Stomach smooth muscle (tissue), 2 donors: ENCODE results near the gene ELN.

ENCODE experiments used
- H3K27ac ChIP-seq: one replicate; pipeline ENCODE4 v1.7.0; 2013; ENCODE audit warnings: mild to moderate bottlenecking, low read length, inconsistent platforms
- H3K27me3 ChIP-seq, 2 donors: one replicate each; pipeline ENCODE4 v1.7.0; 2013; ENCODE audit warnings: low read length in 2 of 2; ENCODE audit not compliant: insufficient read depth in 2 of 2, control insufficient read depth in 1 of 2
- H3K36me3 ChIP-seq, 2 donors: one replicate each; pipeline ENCODE4 v1.7.0; 2013; ENCODE audit warnings: low read length in 2 of 2; ENCODE audit not compliant: control insufficient read depth in 2 of 2, insufficient read depth in 2 of 2
- H3K4me1 ChIP-seq: one replicate; pipeline ENCODE4 v1.7.0; 2013; ENCODE audit warnings: low read length; ENCODE audit not compliant: control insufficient read depth, insufficient read depth
- H3K4me3 ChIP-seq, 2 donors: one replicate each; pipeline ENCODE4 v1.7.0; 2013; ENCODE audit warnings: low read length in 2 of 2
- H3K9ac ChIP-seq, 2 donors: one replicate each; pipeline ENCODE4 v1.7.0; 2013; ENCODE audit warnings: low read length in 2 of 2, mild to moderate bottlenecking in 1 of 2
- H3K9me3 ChIP-seq, 2 donors: one replicate each; pipeline ENCODE4 v1.7.0; 2013; ENCODE audit warnings: low read length in 2 of 2; ENCODE audit not compliant: control insufficient read depth in 2 of 2
- donor health status: healthy.
- donor health status: Pancreatic carcinoma.

The ELN gene

GRCh38 chr7:74023786-74024185 is 4.2 kb upstream of the ELN start:
- Histone ChIP-seq H3K27ac (no peak overlapping the region), H3K9me3 (no peaks in the 10 kb centered on the region), H3K4me3 (no peak overlapping the region), H3K9ac (no peak overlapping the region), H3K4me1 (peaks cover 52% of the 10 kb centered on the region), H3K27me3 (no peaks in the 10 kb centered on the region), H3K36me3 (no peaks in the 10 kb centered on the region)

DNA sequence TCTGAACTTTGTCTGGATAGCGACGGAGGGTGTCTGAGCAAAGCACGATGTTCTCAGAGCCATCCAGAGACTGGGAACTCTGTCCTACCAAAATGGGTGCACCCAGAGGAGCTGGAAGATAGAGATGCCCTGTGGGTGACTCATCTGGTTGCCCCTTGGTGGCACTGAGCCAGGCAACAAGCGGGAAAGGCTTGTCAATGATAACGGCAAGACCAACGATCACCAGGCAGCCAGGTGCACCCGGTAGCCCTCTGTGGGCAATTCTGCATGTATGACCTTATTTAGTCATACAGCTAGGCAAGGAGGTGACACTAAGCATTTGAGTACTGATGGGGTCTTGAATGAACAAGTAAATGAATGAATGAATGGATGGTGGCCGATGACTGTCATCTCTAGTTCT is 2.8 kb upstream of the ELN start:
- H3K4me3 ChIP-seq, result no peak overlapping the region
- peaks cover 61% of the 10 kb centered on the region for H3K4me1 ChIP-seq
- H3K27ac ChIP-seq, result no peak overlapping the region
- no peaks in the 10 kb centered on the region for H3K27me3 ChIP-seq
- no peaks in the 10 kb centered on the region for H3K36me3 ChIP-seq
- H3K9me3 ChIP-seq, result no peaks in the 10 kb centered on the region
- H3K9ac ChIP-seq, result no peak overlapping the region

GRCh38 chr7:74025730-74026129 is 2.2 kb upstream of the ELN start:
- Histone ChIP-seq H3K4me1 (peaks cover 64% of the 10 kb centered on the region), H3K27me3 (no peaks in the 10 kb centered on the region), H3K4me3 (no peak overlapping the region), H3K36me3 (no peaks in the 10 kb centered on the region), H3K9me3 (no peaks in the 10 kb centered on the region), H3K27ac (no peak overlapping the region), H3K9ac (no peak overlapping the region)

- H3K9me3 ChIP-seq, result no peaks in the 10 kb centered on the region
- H3K27me3 ChIP-seq, result no peaks in the 10 kb centered on the region
- no peak overlapping the region for H3K4me3 ChIP-seq
- no peak overlapping the region for H3K9ac ChIP-seq
- no peaks in the 10 kb centered on the region for H3K36me3 ChIP-seq
- peak overlapping the region; percentile 66 for H3K27ac ChIP-seq
- peaks cover 72% of the 10 kb centered on the region for H3K4me1 ChIP-seq
These were observed 1.5 kb upstream of the ELN start for GRCh38 chr7:74026406-74026902.

DNA sequence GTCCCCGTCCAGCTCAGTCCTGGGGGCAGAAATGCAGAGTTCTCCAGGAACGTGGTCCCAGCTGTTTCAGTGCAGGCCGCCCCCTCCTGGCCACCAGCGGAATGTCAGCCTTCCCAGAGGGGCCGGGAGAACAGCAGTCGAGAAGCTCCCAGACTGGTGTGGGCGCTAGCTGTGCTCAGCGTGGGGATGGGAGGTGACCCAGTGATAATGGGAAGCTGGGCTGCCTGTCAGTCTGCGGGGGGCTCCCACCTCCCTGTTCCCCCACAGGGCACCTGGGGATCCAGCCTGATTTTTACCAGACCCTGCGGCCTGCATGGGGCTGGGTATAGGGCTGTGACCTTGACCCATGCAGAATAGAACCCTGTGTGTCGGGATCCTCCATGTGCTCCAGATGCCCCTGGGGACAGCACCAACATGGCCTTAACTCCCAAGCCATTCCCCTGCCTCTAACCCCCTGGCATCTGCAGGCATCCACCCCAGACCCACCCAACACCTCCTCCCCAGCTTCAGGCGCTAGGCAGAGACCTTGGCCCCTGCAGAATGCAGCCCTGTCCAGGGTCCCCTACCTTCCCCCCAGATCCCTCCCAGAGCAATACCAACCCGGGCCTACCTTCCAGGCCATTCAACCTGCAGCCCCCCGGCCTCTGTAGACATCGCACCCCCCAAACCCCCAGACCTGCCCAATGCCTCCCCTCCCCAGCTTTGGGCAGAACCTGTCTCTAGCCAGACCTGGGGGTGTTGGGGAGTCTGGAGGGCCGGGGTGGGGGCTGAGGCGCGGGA is 880 bp upstream of the ELN start:
- peak overlapping the region; percentile 66 for H3K27ac ChIP-seq
- H3K27me3 ChIP-seq, result no peaks in the 10 kb centered on the region
- H3K9ac ChIP-seq, result peak overlapping the region; percentile 21 to 51
- peak overlapping the region; percentile 3 to 62 for H3K4me3 ChIP-seq
- peaks cover 78% of the 10 kb centered on the region for H3K4me1 ChIP-seq
- H3K36me3 ChIP-seq, result no peaks in the 10 kb centered on the region
- no peaks in the 10 kb centered on the region for H3K9me3 ChIP-seq

DNA sequence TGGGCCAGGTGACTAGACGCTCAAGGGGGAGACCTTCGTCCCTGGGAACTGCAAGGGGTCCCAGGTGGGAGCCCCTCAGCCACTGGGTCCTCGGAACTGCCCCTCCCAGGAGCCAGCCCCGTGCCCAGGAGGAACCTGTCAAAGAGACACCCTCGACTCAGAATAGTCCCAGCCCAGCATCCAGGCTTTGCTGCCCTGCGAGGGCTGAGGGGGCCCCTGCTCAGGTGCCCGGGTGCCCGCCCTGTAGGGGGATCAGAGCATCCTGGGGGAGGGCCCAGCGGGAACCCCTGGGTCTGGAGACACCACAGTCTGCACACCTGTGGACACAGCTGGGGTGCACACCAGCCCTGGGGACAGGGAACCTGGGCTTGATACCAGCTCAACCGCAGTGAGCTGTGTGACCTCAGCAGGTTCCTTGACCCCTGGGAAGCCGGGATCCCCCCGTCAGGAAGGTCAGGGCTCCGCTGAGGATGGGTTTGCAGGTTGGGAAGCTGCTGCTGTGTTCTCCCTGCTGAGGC is 407 bp downstream of the ELN start:
- no peaks in the 10 kb centered on the region for H3K36me3 ChIP-seq
- peaks cover 78% of the 10 kb centered on the region for H3K4me1 ChIP-seq
- no peaks in the 10 kb centered on the region for H3K9me3 ChIP-seq
- H3K27ac ChIP-seq, result peak overlapping the region; percentile 85
- peak overlapping the region; percentile 78 to 88 for H3K4me3 ChIP-seq
- H3K27me3 ChIP-seq, result no peaks in the 10 kb centered on the region
- peak overlapping the region; percentile 75 to 78 for H3K9ac ChIP-seq

DNA sequence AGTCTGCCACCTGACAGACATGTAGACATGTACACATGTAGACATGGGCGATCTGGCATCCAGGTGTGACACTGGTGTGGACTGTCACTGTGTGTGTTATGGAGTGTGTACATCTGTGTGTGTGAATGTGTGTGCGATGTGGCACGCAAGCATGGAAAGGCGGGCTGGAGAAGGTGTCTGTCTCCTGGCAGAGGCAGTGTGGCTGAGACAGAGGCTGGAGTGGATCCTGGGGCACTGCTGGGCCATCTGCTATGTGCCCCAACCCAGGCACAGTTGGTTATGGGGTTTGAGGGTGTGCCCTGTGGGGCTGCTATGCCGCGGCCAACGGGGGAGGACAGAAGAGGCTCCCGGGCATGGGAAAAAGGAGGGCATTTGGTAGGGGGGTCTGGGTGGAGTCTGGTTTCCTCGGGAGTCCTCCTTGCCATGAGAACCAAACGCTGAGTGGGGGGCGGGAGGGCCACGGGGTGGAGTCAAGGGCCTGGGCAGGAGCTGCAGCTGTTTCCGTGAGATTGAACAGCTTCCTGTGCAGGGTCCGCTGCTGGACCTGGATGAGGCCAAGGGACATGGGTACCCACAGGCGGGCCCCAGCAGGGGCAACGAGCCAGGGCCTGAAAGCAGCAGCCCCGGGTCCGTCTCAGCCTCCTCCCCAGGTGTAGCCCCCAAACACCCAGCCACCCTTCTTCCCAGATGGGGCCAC is 1.3 kb downstream of the ELN start:
- peak overlapping the region; percentile 78 to 88 for H3K4me3 ChIP-seq
- H3K9ac ChIP-seq, result peak overlapping the region; percentile 75 to 78
- H3K27me3 ChIP-seq, result no peaks in the 10 kb centered on the region
- no peaks in the 10 kb centered on the region for H3K36me3 ChIP-seq
- H3K4me1 ChIP-seq, result peaks cover 79% of the 10 kb centered on the region
- peak overlapping the region; percentile 85 for H3K27ac ChIP-seq
- no peaks in the 10 kb centered on the region for H3K9me3 ChIP-seq

DNA sequence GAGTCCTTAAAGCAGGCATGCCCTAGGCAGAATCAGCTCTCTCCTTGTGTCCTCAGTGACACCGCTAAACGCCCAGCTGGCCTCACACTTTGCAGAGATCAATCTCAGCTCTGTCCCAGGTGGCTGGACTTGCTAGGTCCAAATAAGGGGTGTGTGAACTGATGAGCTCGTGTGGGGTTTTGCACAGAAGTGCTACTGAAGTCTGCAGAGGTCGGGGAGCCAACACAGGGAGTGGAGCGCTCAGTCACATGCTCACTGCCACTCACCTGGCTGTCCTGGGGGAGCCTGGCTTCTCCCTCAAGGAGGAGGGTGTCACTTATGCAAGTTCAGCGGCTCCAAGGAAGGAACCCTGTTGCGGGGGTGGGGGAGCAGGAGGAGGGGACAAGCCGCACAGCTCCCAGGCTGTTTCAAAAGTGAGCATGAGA is 2.0 kb downstream of the ELN start:
- no peaks in the 10 kb centered on the region for H3K9me3 ChIP-seq
- H3K9ac ChIP-seq, result peak overlapping the region; percentile 57 to 62
- H3K27ac ChIP-seq, result peak overlapping the region; percentile 85
- peak overlapping the region; percentile 78 to 88 for H3K4me3 ChIP-seq
- H3K36me3 ChIP-seq, result peaks cover 0 to under 1% of the 10 kb centered on the region in 2 donors
- H3K4me1 ChIP-seq, result peaks cover 83% of the 10 kb centered on the region
- no peaks in the 10 kb centered on the region for H3K27me3 ChIP-seq

- peak overlapping the region; percentile 78 for H3K27ac ChIP-seq
- H3K27me3 ChIP-seq, result no peaks in the 10 kb centered on the region
These were observed 2.9 kb downstream of the ELN start for GRCh38 chr7:74030861-74031260.

DNA sequence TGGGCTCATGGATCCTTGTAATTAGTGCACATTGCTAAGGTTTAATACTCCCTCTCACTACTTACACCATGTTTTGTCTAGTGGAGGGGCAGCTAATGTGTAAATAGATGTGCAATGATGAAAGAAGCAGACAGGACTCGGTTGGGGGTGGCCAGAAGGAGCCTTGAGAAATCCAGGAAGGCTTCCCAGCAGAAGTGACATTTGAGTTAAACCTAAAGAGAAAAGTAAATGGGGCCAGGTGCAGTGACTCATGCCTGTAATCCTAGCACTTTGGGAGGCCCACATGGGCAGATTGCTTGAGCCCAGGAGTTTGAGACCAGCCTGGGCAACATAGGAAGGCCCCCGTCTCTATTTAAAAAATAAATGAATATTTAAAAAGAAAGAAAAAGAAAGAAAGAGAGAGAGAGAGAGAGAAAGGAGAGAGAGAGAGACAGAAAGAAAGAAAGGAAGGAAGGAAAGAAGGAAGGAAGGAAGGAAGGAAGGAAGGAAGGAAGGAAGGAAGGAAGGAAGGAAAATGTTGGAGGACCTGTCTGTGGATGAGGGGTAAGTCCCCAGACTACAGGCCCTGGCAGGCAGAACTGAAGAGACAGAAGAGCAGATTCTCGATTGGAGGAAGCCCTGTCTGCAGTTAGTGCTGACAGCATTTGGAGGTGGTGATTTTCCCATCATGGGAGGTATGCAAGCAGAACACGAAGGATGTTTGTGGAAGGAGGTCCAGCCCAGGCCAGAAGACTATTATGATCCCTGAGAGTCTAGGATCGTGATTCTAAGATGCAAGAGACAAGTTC is 3.6 kb downstream of the ELN start:
- no peaks in the 10 kb centered on the region for H3K27me3 ChIP-seq
- H3K27ac ChIP-seq, result peak overlapping the region; percentile 78
- H3K36me3 ChIP-seq, result peaks cover 0 to 11% of the 10 kb centered on the region in 2 donors
- H3K9ac ChIP-seq, result peak overlapping the region; percentile 2 to 29
- peak overlapping the region in 1 of 2 donors; percentile 62 for H3K4me3 ChIP-seq
- H3K4me1 ChIP-seq, result peaks cover 72% of the 10 kb centered on the region
- H3K9me3 ChIP-seq, result no peaks in the 10 kb centered on the region

More at GRCh38 chr7:74030861-74031260, 2.9 kb downstream of the ELN start:
- Histone ChIP-seq H3K9ac (peak overlapping the region in 1 of 2 donors; percentile 30), H3K4me1 (peaks cover 80% of the 10 kb centered on the region), H3K9me3 (no peaks in the 10 kb centered on the region), H3K4me3 (peak overlapping the region in 1 of 2 donors; percentile 62), H3K36me3 (peaks cover 0 to 7% of the 10 kb centered on the region in 2 donors)
